Sigmoid colon (tissue), 7 donors: ENCODE data around the gene BAHCC1. TPM values are rescaled to one million over a fixed set of nuclear protein-coding genes. Genes with fewer than 3 reads are reported as not detected.

Experiments
- DNase-seq: peaks from one replicate; pipeline ENCODE4 v3.0.0-alpha.2; 2019
- H3K27ac ChIP-seq, 4 donors: fragments of 200-600 bp; sonication (generic); one replicate each; pipeline ENCODE4 v1.5.1; 2016 to 2019; ENCODE audit warnings: mild to moderate bottlenecking in 1 of 4
- H3K27me3 ChIP-seq, 3 donors: fragments of 200-600 bp; sonication (generic); one replicate each; pipeline ENCODE4 v1.5.1; 2019; ENCODE audit warnings: mild to moderate bottlenecking in 1 of 3
- H3K36me3 ChIP-seq, 4 donors: fragments of 200-600 bp; sonication (generic); one replicate each; pipeline ENCODE4 v1.5.1; 2016 to 2019
- H3K4me1 ChIP-seq, 4 donors: fragments of 200-600 bp; sonication (generic); one replicate each; pipeline ENCODE4 v1.5.1; 2017 to 2019
- H3K4me3 ChIP-seq, 4 donors: fragments of 200-600 bp; sonication (generic); one replicate each; pipeline ENCODE4 v1.5.1; 2017 to 2019; ENCODE audit warnings: mild to moderate bottlenecking in 2 of 4, moderate library complexity in 1 of 4
- H3K9me3 ChIP-seq, 4 donors: fragments of 200-600 bp in 3 of 4; sonication (generic) in 3 of 4; one replicate each; pipeline versions ENCODE4 v1.5.1 to v1.6.1; 2013 to 2019
- CTCF ChIP-seq, 4 experiments: fragments of 450-650 bp in 3 of 4; fragments of 200-600 bp in 1 of 4; IDR thresholded peaks; one replicate each; pipeline ENCODE4 v1.5.1; 2016 to 2019; ENCODE audit warnings: antibody characterized with exemption in 4 of 4, mild to moderate bottlenecking in 3 of 4, moderate library complexity in 2 of 4
- EP300 ChIP-seq, 4 donors: sonication (generic); formaldehyde crosslinking; IDR thresholded peaks; one replicate each; pipeline ENCODE4 v1.6.1; 2017; ENCODE audit warnings: antibody characterized with exemption in 4 of 4
- POLR2A ChIP-seq, 2 donors: fragments of 450-650 bp; IDR thresholded peaks; one replicate each; pipeline ENCODE4 v1.6.1; 2016; ENCODE audit warnings: antibody characterized with exemption in 2 of 2, mild to moderate bottlenecking in 2 of 2, moderate library complexity in 2 of 2
- POLR2AphosphoS5 ChIP-seq, 4 donors: sonication (generic); formaldehyde crosslinking; IDR thresholded peaks; one replicate each; pipeline ENCODE4 v1.6.1; 2017; ENCODE audit warnings: antibody characterized with exemption in 4 of 4
- WGBS, 2 donors: extraction: QIAGEN DNeasy Blood & Tissue Kit; methylation state at CpG; one replicate each; pipeline ENCODE4 v1.1.7; 2013; 5-methylcytosine and 5-hydroxymethylcytosine counted together
- intact Hi-C: fragments of 100-400 bp; cut with DNase I; formaldehyde crosslinking; loops from one replicate; pipeline ENCODE4 v1.15.1; 2023
- polyA plus RNA-seq, 3 donors: library from polyadenylated mRNA; stranded (reverse); fragments of 200-250 nt; gene quantifications; one replicate each; pipeline ENCODE4 v1.2.3, GENCODE V29; 2013
- total RNA-seq, 4 donors: library from RNA; depleted of rRNA; stranded (reverse); fragments of >200 nt; gene quantifications; one replicate each; pipeline ENCODE4 v1.1.0, GENCODE V29; 2016
- donor health status: healthy with polysubstance abuse.
- donor health status: Bipolar disorder and iron deficiency.
- donor health status: healthy.

BAHCC1 gene
- total and polyA plus RNA-seq, 7 donors = 1.8 to 18.6 (median 6.4) TPM

GRCh38 chr17:81470270-81470943 lies 75.2 kb downstream of the BAHCC1 start:
- peaks cover 0 to 18% (median 13%) of the 10 kb centered on the region in 4 donors for H3K4me1 ChIP-seq
- intact Hi-C loops = no loop called here
- no peak for TF ChIP-seq POLR2AphosphoS5 (IDR thresholded peaks at IDR 0.05)
- no peak for TF ChIP-seq POLR2A (IDR thresholded peaks at IDR 0.05)
- TF ChIP-seq CTCF (IDR thresholded peaks at IDR 0.05) = no peak
- no peak for TF ChIP-seq EP300 (IDR thresholded peaks at IDR 0.05)
- no peaks in the 10 kb centered on the region for H3K36me3 ChIP-seq
- H3K9me3 ChIP-seq = no peaks in the 10 kb centered on the region
- H3K27ac ChIP-seq = no peak overlapping the region
- DNase-seq = no peak
- no peak overlapping the region for H3K4me3 ChIP-seq
- 82 to 91% methylated on average over 9 of the region's 9 CpGs for WGBS, 2 donors
- H3K27me3 ChIP-seq = no peaks in the 10 kb centered on the region

GRCh38 chr17:81470944-81471817 lies 75.9 kb downstream of the BAHCC1 start:
- peak overlapping the region; percentile 35 to 70 (median 52) for H3K27ac ChIP-seq
- H3K4me3 ChIP-seq = peak overlapping the region in 3 of 4 donors; percentile 26 to 45 (median 40)
- no peaks in the 10 kb centered on the region for H3K9me3 ChIP-seq
- intact Hi-C loops = loop anchor here (1.0 kb wide), 1 partner anchor 51 kb away; no protein-coding TSS in a partner anchor
- WGBS, 2 donors = 78 to 87% methylated on average over 14 of the region's 14 CpGs
- H3K4me1 ChIP-seq = peaks cover 0 to 18% (median 13%) of the 10 kb centered on the region in 4 donors
- H3K36me3 ChIP-seq = no peaks in the 10 kb centered on the region
- no peak for DNase-seq
- no peaks in the 10 kb centered on the region for H3K27me3 ChIP-seq
- TF ChIP-seq EP300 (IDR thresholded peaks at IDR 0.05) (no peak), CTCF (IDR thresholded peaks at IDR 0.05) (no peak)

- H3K27ac ChIP-seq = peak overlapping the region; percentile 35 to 70 (median 52)
- DNase-seq = peak; percentile 97
Observed at GRCh38 chr17:81471818-81472456, 76.7 kb downstream of the BAHCC1 start.

More at GRCh38 chr17:81471818-81472456, 76.7 kb downstream of the BAHCC1 start:
- peak overlapping the region in 3 of 4 donors; percentile 26 to 45 (median 40) for H3K4me3 ChIP-seq
- H3K27me3 ChIP-seq = no peaks in the 10 kb centered on the region
- WGBS, 2 donors = 79 to 86% methylated on average over 28 of the region's 28 CpGs
- no peak for TF ChIP-seq POLR2A (IDR thresholded peaks at IDR 0.05)
- TF ChIP-seq POLR2AphosphoS5 (IDR thresholded peaks at IDR 0.05) = peak in 2 of 4 donors; percentile 25 to 34
- peak; percentile 51 to 71 (median 64) for TF ChIP-seq CTCF (IDR thresholded peaks at IDR 0.05)
- TF ChIP-seq EP300 (IDR thresholded peaks at IDR 0.05) = no peak
- H3K9me3 ChIP-seq = no peaks in the 10 kb centered on the region
- intact Hi-C loops = loop anchor here (1.0 kb wide), 1 partner anchor 52 kb away; no protein-coding TSS in a partner anchor
- H3K36me3 ChIP-seq = no peaks in the 10 kb centered on the region
- H3K4me1 ChIP-seq = peaks cover 0 to 18% (median 13%) of the 10 kb centered on the region in 4 donors
